ENCODE results near the gene ESPNL. TPM values are rescaled to one million over a fixed set of nuclear protein-coding genes. Genes with fewer than 3 reads are reported as not detected.

Gene ESPNL
- total RNA-seq, 4 donors from 2014 or later, result 0.13 to 0.29 TPM; not detected in 2

- DNase-seq (ENCODE audit: low spot score in 2 of 2), result no peak
- no peak overlapping the region for H3K4me3 ChIP-seq (ENCODE audit: low read depth, poor library complexity, severe bottlenecking)
- WGBS, 2 donors, result 88 to 95% methylated on average over 13 to 16 of the region's 16 CpGs
- TF ChIP-seq, protein P1, sequence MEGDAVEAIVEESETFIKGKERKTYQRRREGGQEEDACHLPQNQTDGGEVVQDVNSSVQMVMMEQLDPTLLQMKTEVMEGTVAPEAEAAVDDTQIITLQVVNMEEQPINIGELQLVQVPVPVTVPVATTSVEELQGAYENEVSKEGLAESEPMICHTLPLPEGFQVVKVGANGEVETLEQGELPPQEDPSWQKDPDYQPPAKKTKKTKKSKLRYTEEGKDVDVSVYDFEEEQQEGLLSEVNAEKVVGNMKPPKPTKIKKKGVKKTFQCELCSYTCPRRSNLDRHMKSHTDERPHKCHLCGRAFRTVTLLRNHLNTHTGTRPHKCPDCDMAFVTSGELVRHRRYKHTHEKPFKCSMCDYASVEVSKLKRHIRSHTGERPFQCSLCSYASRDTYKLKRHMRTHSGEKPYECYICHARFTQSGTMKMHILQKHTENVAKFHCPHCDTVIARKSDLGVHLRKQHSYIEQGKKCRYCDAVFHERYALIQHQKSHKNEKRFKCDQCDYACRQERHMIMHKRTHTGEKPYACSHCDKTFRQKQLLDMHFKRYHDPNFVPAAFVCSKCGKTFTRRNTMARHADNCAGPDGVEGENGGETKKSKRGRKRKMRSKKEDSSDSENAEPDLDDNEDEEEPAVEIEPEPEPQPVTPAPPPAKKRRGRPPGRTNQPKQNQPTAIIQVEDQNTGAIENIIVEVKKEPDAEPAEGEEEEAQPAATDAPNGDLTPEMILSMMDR (IDR thresholded peaks at IDR 0.05), result no peak
- TF ChIP-seq POLR2A (IDR thresholded peaks at IDR 0.05), result no peak
- intact Hi-C loops (cut with DNase I; ENCODE audit: low total_unique reads), result no loop called here
Observed at GRCh38 chr2:238151628-238152235, 51.6 kb downstream of the ESPNL start.

DNA sequence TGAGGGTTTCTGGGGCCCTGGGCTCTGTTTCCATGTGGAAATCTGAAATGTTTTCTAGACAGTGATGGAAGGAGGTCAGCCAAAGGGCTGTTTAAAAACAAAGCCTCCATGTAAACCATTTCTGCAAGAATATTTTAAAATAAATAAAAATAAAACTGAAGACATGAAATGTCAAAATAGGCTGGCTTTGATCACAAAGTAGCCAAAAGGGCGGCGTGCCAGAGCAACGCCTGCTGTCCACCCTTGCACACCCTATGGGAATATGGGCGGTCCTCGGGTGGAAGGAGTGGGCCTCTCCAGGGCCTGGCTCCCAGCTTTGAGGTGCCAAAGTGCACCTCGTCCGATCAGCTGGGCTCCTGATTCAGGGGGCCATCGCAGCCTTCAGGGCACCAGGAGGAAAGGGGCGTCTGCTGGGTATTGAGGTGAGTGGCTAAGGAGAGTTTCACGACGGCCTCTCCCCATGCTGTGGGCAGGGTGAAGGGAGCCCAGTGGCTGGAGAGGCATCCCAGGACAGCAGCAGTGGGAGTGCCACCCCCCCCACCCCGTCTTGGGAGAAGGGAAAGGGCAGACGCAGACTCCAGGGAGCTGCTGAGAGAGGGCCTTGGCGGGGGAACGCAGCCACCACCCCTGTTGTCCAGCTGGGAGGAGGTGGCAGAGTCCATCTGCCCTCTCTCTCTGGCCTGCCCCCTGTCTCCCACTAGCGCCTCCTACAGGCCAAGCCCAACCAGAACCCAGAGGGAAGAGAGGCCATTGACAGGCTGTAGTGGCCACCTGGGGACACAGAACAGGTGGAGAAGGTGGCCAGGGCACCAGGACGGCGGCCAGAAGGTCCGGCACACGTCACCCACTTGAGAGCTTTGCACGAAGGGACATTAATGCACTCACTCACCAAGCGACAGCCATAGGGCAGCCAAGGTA is 52.9 kb downstream of the ESPNL start:
- no peak overlapping the region for H3K4me3 ChIP-seq (ENCODE audit: low read depth, poor library complexity, severe bottlenecking)
- 76 to 86% methylated on average over 18 to 22 of the region's 22 CpGs for WGBS, 2 donors
- DNase-seq (ENCODE audit: low spot score in 2 of 2), result no peak
- intact Hi-C loops (cut with DNase I; ENCODE audit: low total_unique reads), result no loop called here
- TF ChIP-seq POLR2A (IDR thresholded peaks at IDR 0.05), result no peak
- TF ChIP-seq, protein P1 (IDR thresholded peaks at IDR 0.05), result no peak

DNA sequence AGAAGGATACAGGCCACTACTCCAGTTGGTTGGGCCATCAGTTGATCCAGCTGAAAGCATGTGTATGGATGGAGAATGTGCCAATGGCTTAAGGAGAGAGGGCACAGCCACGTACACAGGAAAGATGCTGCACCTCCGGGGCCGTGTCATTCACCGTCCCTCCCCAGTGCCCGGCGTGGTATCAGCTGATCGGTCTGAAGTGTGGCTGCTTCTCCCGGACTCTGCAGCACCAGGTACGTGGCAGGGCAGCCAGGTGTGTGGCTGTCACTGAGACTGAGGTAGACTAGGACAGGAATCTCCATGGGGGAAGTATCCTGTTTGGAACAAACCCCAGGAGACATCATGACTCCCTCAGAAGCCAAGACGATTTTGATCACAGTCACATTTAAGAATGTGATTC is 54.4 kb downstream of the ESPNL start:
- intact Hi-C loops (cut with DNase I; ENCODE audit: low total_unique reads), result no loop called here
- H3K4me3 ChIP-seq (ENCODE audit: low read depth, poor library complexity, severe bottlenecking), result no peak overlapping the region
- TF ChIP-seq POLR2A (IDR thresholded peaks at IDR 0.05), result no peak
- TF ChIP-seq, protein P1 (IDR thresholded peaks at IDR 0.05), result no peak
- DNase-seq (ENCODE audit: low spot score in 2 of 2), result no peak
- WGBS, 2 donors, result 91 to 95% methylated on average over 10 of the region's 10 CpGs

DNA sequence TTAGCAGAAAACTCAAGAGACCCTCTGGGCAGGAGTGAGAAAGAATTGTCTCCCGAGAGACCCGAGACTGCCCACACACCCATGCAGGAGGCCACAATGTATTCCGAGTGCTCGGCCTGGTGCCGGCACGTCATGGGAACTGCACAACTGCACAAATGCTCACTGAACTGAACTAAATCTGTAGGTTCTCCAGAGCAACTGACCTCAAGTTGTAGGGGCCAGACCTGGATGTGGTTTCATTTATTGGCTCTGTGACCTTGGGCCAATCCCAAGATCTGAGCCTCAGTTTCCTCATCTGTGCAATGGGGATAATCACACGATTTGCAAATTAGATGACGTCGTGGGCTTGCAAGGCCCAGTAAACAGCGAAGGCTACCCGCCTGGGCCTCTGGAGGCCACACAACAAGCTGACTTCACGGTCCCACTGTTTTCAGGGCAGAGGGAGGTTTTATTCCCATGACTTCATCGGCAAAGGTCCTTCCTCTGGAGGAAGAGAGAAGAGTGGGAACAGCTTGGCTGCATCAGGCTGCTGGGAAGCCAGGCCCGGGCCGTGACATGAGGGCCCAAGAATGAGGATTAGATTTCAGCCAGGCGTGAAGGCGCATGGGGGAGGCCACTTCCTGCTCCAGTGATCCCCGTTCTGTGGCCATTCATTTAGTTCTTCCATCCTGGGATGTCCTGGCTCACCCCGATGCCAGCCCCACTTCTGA is 55.1 kb downstream of the ESPNL start:
- WGBS, 2 donors, result 83 to 90% methylated on average over 19 of the region's 19 CpGs
- intact Hi-C loops (cut with DNase I; ENCODE audit: low total_unique reads), result no loop called here
- TF ChIP-seq, protein P1 (IDR thresholded peaks at IDR 0.05), result no peak
- no peak for TF ChIP-seq POLR2A (IDR thresholded peaks at IDR 0.05)
- no peak for DNase-seq (ENCODE audit: low spot score in 2 of 2)
- H3K4me3 ChIP-seq (ENCODE audit: low read depth, poor library complexity, severe bottlenecking), result no peak overlapping the region

GRCh38 chr2:238155761-238156694 is 55.9 kb downstream of the ESPNL start:
- no peak for DNase-seq (ENCODE audit: low spot score in 2 of 2)
- 86 to 87% methylated on average over 18 of the region's 18 CpGs for WGBS, 2 donors
- no peak overlapping the region for H3K4me3 ChIP-seq (ENCODE audit: low read depth, poor library complexity, severe bottlenecking)
- TF ChIP-seq POLR2A (IDR thresholded peaks at IDR 0.05), result no peak
- TF ChIP-seq, protein P1 (IDR thresholded peaks at IDR 0.05), result no peak
- intact Hi-C loops (cut with DNase I; ENCODE audit: low total_unique reads), result no loop called here

Measured in lower leg skin (tissue), 4 donors.